ENCODE measurements around the gene MORN3.
"Not testable (repeated sequence)": the region's sequence is repeated elsewhere in the genome, so short reads cannot be mapped to it uniquely, and the experiment has no call there.

MORN3 gene

GRCh38 chr12:121688966-121689365 is 19.5 kb upstream of the MORN3 start:
- DNase-seq: no peak

GRCh38 chr12:121679661-121680197 is 10.3 kb upstream of the MORN3 start:
- not testable (repeated sequence) for DNase-seq

- DNase-seq: no peak
These were observed 9.4 kb upstream of the MORN3 start for GRCh38 chr12:121678716-121679300.

- DNase-seq: no peak
These were observed 8.9 kb upstream of the MORN3 start for GRCh38 chr12:121678305-121678704.

- DNase-seq: no peak
These were observed 6.7 kb upstream of the MORN3 start for GRCh38 chr12:121676190-121676589.

GRCh38 chr12:121673013-121673511 is 3.6 kb upstream of the MORN3 start:
- no peak for DNase-seq

GRCh38 chr12:121668750-121669520 is 519 bp downstream of the MORN3 start:
- no peak for DNase-seq

GRCh38 chr12:121666829-121667228 is 2.6 kb downstream of the MORN3 start:
- not testable (repeated sequence) for DNase-seq

GRCh38 chr12:121663610-121663929 is 5.9 kb downstream of the MORN3 start:
- DNase-seq: no peak

GRCh38 chr12:121661353-121662105 is 7.9 kb downstream of the MORN3 start:
- not testable (repeated sequence) for DNase-seq

- no peak for DNase-seq
These were observed 12.0 kb downstream of the MORN3 start for GRCh38 chr12:121657305-121658008.

- no peak for DNase-seq
These were observed 13.3 kb downstream of the MORN3 start for GRCh38 chr12:121656122-121656521.

GRCh38 chr12:121653999-121654398 is 15.5 kb downstream of the MORN3 start:
- DNase-seq: no peak

GRCh38 chr12:121652767-121653497 is 16.5 kb downstream of the MORN3 start:
- no peak for DNase-seq

GRCh38 chr12:121651320-121651719 is 18.1 kb downstream of the MORN3 start:
- no peak for DNase-seq

- DNase-seq: no peak
These were observed 19.6 kb downstream of the MORN3 start for GRCh38 chr12:121649819-121650353.

GRCh38 chr12:121649322-121649721 is 20.1 kb downstream of the MORN3 start:
- no peak for DNase-seq

- DNase-seq: no peak
These were observed 20.9 kb downstream of the MORN3 start for GRCh38 chr12:121648458-121649028.

- no peak for DNase-seq
These were observed 28.2 kb downstream of the MORN3 start for GRCh38 chr12:121641343-121641630.

GRCh38 chr12:121638298-121639202 is 30.9 kb downstream of the MORN3 start:
- no peak for DNase-seq
